BE2C (cell line): ENCODE results near the gene TMPRSS2.

Source experiments
- DNase-seq: peaks from one replicate; pipeline ENCODE4 v3.0.0-alpha.2; 2020
- H3K27me3 ChIP-seq: fragments of 250-450 bp; sonication (Bioruptor Pico); 2 replicates; pipeline ENCODE4 v1.5.1; 2020; ENCODE audit warnings: mild to moderate bottlenecking
- H3K36me3 ChIP-seq: fragments of 250-450 bp; sonication (Bioruptor Pico); 2 replicates; pipeline ENCODE4 v1.5.1; 2020; ENCODE audit warnings: mild to moderate bottlenecking
- H3K4me1 ChIP-seq: fragments of 250-450 bp; sonication (Bioruptor Pico); 2 replicates; pipeline ENCODE4 v1.5.1; 2020
- H3K4me3 ChIP-seq: 2 replicates; pipeline ENCODE4 v1.5.1; 2011; ENCODE audit warnings: low read depth, low read length
- H3K9me3 ChIP-seq: fragments of 250-450 bp; sonication (Bioruptor Pico); 2 replicates; pipeline ENCODE4 v1.5.1; 2020
- TF ChIP-seq, protein P1 (sequence below): IDR thresholded peaks from 2 replicates; pipeline ENCODE4 v1.5.1; 2012; ENCODE audit warnings: mild to moderate bottlenecking, low read depth, low read length

The TMPRSS2 gene

DNA sequence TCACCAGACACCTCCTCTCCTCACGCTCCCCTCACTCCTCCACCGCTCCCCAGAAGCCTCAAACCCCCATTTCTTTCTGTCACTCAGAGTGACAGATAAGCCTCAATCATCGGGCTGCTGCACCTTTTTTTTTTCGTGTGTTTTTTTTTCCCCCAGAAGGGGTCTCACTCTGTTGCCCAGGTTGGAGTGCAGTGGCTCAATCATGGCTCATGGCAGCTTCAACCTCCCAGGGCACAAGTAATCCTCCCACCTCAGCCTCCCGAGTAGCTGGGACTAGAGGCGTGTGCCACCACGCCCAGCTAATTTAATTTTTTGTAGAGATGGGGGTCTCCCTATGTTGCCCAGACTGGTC lies 1.2 kb upstream of the TMPRSS2 start:
- Histone ChIP-seq H3K4me1 (no peaks in the 10 kb centered on the region), H3K9me3 (no peaks in the 10 kb centered on the region; the same call in 1 of the 2 replicates), H3K36me3 (no peaks in the 10 kb centered on the region), H3K4me3 (no peak overlapping the region), H3K27me3 (no peaks in the 10 kb centered on the region)
- DNase-seq, result no peak
- TF ChIP-seq, protein P1, sequence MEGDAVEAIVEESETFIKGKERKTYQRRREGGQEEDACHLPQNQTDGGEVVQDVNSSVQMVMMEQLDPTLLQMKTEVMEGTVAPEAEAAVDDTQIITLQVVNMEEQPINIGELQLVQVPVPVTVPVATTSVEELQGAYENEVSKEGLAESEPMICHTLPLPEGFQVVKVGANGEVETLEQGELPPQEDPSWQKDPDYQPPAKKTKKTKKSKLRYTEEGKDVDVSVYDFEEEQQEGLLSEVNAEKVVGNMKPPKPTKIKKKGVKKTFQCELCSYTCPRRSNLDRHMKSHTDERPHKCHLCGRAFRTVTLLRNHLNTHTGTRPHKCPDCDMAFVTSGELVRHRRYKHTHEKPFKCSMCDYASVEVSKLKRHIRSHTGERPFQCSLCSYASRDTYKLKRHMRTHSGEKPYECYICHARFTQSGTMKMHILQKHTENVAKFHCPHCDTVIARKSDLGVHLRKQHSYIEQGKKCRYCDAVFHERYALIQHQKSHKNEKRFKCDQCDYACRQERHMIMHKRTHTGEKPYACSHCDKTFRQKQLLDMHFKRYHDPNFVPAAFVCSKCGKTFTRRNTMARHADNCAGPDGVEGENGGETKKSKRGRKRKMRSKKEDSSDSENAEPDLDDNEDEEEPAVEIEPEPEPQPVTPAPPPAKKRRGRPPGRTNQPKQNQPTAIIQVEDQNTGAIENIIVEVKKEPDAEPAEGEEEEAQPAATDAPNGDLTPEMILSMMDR, result no peak

DNA sequence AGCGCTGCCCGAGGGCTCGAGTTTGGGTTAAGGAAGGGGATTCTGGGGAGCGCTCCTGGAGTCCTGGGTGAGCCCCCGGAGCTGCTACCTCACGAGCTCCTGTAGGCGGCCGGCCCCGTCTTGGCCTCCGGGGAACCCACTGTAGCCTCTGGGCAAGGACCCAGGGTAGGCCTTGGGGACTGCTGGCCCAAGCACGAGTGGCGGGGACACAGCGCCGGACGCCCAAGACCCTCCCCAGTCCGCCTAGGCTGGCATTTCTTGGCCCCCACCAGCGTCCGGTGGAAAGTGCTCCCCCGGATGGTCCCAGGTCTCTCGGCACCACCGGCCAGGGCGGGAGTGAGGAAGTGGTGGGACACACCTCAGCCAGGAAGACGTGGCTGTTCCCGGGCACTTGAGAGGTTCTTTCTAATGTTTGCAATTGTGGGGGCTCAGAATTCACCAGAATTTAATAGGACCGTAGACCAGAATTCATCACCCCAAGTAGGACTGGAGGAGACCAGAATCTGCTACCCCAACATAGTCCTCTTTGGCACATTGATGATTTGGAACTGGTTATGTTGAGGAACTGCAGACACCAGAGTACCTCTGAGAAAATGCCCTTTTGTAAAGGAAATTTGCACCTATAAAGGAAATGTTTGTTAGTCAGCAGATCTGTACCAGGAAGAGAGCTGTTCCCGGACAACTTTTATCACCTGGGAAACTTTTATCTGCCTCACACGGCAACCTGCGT lies 622 bp upstream of the TMPRSS2 start:
- Histone ChIP-seq H3K4me3 (no peak overlapping the region), H3K4me1 (no peaks in the 10 kb centered on the region), H3K27me3 (no peaks in the 10 kb centered on the region), H3K36me3 (no peaks in the 10 kb centered on the region), H3K9me3 (no peaks in the 10 kb centered on the region; the same call in 1 of the 2 replicates)
- TF ChIP-seq, protein P1, result no peak
- DNase-seq, result no peak

DNA sequence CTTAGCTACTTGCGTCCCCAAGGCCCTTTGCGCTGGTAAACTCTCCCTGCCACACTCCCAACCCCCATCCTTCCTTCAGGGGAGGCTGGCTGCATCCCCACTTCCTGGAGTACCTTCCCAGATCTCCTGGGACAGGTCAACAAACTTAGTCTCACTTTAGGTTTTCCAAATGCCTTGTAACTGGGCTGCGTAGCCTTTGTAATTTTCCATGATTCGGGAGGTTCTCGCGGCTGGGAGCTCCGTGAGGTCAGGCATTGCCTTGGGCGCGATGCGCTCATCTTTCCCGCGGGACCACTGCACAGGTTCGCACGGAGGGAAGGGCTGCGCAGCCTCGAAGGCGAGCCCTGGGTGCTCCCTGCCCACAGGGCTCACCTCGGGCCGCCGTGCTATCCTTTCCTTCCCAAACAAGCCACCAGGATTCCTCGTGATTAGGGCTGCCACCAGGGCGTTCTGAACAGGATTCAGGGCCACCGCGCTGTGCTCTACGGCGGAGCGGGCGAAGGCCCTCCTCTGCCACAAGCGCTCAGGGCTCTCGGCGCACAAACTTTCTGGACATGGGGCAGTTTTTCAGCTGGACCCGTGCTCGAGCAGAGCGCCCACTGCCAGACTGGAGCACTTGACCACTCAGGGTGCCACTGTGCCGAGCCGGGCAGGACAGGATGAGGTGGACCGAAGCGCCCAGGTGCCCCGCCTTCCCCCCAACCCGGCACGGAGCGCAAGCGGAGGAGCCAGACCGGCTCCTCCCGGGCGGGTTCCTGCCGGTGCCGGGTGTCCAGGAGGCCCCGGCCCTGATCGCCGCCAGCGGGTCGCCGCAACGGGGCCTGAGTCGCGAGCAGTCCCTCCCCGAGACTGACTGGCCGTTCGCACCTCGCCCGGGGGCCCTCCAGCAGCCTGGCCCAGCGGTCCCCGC lies 1.1 kb downstream of the TMPRSS2 start:
- H3K4me1 ChIP-seq, result no peaks in the 10 kb centered on the region
- TF ChIP-seq, protein P1, result no peak
- H3K27me3 ChIP-seq, result no peaks in the 10 kb centered on the region
- DNase-seq, result no peak
- H3K9me3 ChIP-seq, result no peaks in the 10 kb centered on the region; the same call in 1 of the 2 replicates
- no peaks in the 10 kb centered on the region for H3K36me3 ChIP-seq
- H3K4me3 ChIP-seq, result no peak overlapping the region

DNA sequence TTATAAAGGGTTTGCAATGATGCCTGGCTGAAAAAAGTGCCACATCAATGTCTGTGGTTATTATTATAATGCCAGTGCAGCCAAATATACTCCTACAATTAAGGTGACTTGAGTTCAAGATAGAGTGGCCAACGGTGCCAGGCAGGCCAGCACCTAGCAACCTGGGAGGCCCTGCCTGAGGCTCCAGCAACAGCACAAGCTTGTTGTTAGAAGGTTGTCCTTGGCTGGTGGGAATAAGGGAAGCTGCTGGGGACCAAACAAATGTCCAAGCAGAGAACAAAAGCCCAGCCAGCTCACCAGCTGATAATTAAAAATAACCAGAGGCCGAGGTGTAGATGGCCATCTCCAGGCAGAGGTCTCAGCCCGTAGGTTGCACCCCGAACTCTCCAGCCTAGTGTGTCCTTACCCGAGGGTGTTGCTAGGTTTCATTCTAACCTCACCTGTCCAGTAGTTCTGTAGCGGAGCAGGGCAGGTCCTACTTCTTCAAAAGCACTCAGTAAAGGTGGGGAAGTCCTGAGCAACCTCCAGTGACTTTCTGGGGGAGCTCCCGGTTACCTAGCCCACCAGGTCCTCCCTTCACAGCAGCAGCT lies 1.9 kb downstream of the TMPRSS2 start:
- TF ChIP-seq, protein P1, result no peak
- H3K36me3 ChIP-seq, result no peaks in the 10 kb centered on the region
- H3K27me3 ChIP-seq, result no peaks in the 10 kb centered on the region
- H3K4me1 ChIP-seq, result no peaks in the 10 kb centered on the region
- DNase-seq, result no peak
- H3K9me3 ChIP-seq, result no peaks in the 10 kb centered on the region; the same call in 1 of the 2 replicates
- no peak overlapping the region for H3K4me3 ChIP-seq

DNA sequence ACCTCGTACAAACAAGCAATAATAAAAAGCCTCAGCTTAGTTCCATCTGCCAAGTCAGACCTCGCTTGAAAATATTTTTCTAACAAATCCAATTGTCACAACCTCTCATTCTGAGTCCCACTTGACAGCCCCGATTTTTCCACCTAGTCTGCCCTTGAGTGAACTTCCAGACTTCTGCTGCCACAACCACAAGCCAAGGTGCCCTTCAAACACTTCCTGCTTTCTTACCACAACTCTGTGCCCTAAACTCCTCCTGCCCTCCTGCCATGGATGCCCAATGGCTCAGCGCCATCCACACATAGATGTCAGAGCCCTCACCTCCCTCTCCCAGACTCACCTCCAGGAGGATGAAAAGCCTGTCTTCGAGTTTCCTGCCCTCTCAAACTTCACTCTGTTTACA lies 3.9 kb downstream of the TMPRSS2 start:
- H3K36me3 ChIP-seq, result no peaks in the 10 kb centered on the region
- H3K4me3 ChIP-seq, result no peak overlapping the region
- no peaks in the 10 kb centered on the region for H3K27me3 ChIP-seq
- H3K4me1 ChIP-seq, result no peaks in the 10 kb centered on the region
- TF ChIP-seq, protein P1, result no peak
- no peaks in the 10 kb centered on the region; the same call in 1 of the 2 replicates for H3K9me3 ChIP-seq
- DNase-seq, result no peak
